Renal cortex interstitium (tissue), 11 donors: Measurements from ENCODE around the gene ZER1. TPM values are rescaled to one million over a fixed set of nuclear protein-coding genes. Genes with fewer than 3 reads are reported as not detected.
"Not testable (repeated sequence)": the region's sequence is repeated elsewhere in the genome, so short reads cannot be mapped to it uniquely, and the experiment has no call there.

Experiments used
- DNase-seq, 11 donors: peaks; one replicate each; pipeline ENCODE4 v3.0.0-alpha.2; 2013; ENCODE audit warnings: low read depth in 9 of 11, low spot score in 4 of 11; ENCODE audit errors: extremely low read depth in 1 of 11
- polyA plus RNA-seq, 3 donors: library from polyadenylated mRNA; unstranded; fragments of 120-200 nt; gene quantifications; one replicate each; pipeline ENCODE4 v1.2.1, GENCODE V29; 2013; ENCODE audit not compliant: insufficient read length in 3 of 3

The ZER1 gene
- polyA plus RNA-seq, 3 donors, result 30.9 to 39.2 (median 38.0) TPM

DNA sequence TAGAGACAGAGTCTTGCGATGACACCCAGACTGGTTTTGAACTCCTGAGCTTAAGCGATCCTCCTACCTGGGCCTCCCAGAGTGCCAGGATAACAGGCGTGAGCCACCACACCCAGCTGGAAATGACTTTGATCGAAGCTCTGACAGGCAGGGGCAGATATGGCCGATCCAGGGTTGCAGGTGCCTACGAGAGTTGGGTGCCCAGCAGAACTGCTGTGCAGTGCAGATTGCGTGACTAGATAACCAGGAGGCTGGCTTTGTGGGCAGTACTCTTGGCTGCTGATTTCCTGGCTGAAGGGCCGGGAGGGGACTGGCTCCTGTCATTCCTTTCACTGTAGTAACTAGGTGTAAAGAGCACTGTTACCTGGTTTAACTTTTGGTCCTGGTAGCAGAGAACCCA lies 27.2 kb upstream of the ZER1 start:
- no peak for DNase-seq

DNA sequence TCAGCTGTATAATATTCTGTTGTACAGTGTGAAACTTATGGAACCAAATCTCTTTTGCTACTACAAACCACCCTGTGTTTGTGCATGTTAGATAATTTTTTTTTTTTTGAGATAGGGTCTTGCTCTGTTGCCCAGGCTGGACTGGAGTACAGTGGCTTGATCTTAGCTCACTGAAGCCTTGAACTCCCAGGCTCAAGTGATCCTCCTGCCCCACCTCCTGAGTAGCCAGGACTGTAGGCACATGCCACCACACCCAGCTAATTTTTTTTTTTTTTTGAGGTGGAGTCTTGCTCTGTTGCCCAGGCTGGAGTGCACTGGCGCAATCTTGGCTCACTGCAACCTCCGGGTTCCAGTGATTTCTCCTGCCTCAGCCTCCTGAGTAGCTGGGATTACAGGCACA lies 23.2 kb upstream of the ZER1 start:
- DNase-seq, result not testable (repeated sequence)

- no peak for DNase-seq
Observed at GRCh38 chr9:128792978-128793686, 21.4 kb upstream of the ZER1 start.

GRCh38 chr9:128792134-128792533 lies 20.4 kb upstream of the ZER1 start:
- DNase-seq, result no peak

GRCh38 chr9:128790536-128790935 lies 18.8 kb upstream of the ZER1 start:
- DNase-seq, result no peak

GRCh38 chr9:128788445-128788844 lies 16.7 kb upstream of the ZER1 start:
- DNase-seq, result no peak

GRCh38 chr9:128787659-128788058 lies 15.9 kb upstream of the ZER1 start:
- peak in 1 of 11 donors; percentile 13 for DNase-seq

DNA sequence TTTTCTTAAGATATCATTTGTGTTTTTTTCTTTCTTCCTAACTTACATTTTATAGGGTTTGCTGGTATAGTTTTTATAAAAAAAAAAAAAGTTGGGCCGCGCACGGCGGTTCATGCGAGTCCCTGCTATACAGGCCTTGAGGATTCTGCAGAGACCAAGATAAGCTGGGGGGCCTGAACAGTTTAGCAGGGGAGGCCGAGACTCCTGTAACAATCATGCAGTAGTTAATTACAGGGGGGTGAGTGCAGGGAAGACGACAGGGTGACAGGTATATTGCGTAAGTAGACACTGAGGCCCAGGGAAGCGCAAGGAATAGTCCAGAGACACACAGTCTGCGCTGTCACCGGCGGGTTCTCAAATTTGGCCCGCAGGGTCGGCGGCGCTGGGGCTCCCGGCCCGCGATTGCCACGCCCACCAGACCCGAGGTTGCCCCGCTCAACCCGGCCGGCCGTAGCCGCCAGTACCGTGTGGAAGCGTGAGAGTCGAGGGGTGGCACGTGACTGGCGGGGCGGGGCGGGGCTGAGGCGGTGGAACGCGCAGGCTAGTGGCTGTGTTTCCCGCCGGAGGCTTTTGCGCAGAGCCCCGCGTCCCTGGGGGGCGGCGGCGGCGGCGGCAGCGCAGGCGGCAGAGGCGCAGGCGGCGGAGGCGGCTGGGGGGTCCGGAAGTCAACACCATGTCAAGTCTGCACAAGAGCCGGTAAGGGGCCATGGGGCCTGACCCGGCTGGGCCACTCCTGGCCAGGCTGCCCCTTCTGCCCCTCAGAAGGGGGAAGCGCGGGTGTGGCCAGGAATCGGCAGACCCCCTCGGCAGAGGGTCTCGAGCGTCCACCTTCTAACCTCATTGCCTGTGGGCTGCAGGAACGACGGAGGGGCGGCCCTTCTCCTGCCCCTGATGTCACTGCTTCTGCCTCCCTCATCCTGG lies 15.2 kb upstream of the ZER1 start, which contains the start of gene TBC1D13:
TBC1D13 (plus strand) TSS at position 573 of the 921 bp plus-strand sequence; CDS start at position 674, 101 bp downstream.
- DNase-seq, result peak; percentile 35 to 76 (median 70)

- no peak for DNase-seq
Observed at GRCh38 chr9:128785427-128785826, 13.7 kb upstream of the ZER1 start.

GRCh38 chr9:128782669-128783068 lies 10.9 kb upstream of the ZER1 start:
- DNase-seq, result no peak

GRCh38 chr9:128781187-128782070 lies 9.7 kb upstream of the ZER1 start:
- no peak for DNase-seq

DNA sequence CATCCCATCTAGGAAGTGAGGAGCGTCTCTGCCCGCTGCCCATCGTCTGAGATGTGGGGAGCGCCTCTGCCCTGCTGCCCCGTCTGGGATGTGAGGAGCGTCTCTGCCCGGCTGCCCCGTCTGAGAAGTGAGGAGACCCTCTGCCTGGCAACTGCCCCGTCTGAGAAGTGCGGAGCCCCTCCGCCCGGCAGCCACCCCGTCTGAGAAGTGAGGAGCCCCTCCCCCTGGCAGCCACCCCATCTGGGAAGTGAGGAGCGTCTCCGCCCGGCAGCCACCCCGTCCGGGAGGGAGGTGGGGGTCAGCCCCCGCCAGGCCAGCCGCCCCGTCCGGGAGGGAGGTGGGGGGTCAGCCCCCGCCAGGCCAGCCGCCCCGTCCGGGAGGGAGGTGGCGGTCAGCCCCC lies 8.4 kb upstream of the ZER1 start:
- not testable (repeated sequence) for DNase-seq

DNA sequence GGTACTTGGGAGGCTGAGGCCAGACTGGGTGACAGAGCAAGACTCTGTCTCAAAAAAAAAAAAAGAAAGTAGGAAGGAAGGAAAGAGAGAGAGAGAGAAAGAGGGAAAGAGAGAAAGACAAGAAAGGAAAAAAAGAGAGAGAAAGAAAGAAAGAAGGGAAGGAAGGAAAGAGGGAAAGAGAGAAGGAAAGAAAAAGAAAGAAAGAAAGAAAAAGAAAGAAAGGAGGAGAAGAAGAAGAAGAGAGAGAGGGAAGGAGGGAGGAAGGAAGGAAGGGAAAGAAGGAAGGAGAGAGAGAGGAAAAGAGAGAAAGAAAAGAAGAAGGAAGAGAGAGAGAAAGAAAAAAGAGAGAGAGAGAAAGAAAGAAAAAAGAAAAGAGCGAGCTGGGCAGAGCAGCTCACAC lies 3.1 kb upstream of the ZER1 start:
- DNase-seq, result no peak

- DNase-seq, result no peak
Observed at GRCh38 chr9:128773049-128773448, 1.3 kb upstream of the ZER1 start.

- DNase-seq, result peak in 2 of 11 donors; percentile 17 to 28
Observed at GRCh38 chr9:128771094-128771721, 519 bp downstream of the ZER1 start.

GRCh38 chr9:128770286-128771030 lies 1.3 kb downstream of the ZER1 start:
- no peak for DNase-seq

DNA sequence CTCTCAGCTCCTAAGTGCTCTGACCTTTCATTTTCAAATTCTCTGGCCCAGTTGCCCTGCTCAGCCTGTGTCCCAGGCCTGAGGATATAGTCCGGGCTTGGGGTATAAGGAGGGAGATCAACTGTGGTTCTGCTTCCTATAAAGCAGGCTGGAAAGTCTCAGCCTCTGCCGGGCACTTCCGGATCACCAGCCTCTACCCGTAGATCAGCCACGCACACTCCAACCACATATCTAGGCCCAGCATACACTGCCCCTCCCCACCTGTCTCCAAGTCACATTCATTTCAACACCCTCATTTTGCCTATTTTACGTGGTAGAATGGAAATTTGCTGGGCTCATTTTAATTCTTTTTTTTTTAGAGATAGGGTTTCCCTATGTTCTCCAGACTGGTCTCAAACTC lies 3.1 kb downstream of the ZER1 start:
- no peak for DNase-seq

- no peak for DNase-seq
Observed at GRCh38 chr9:128765499-128765898, 6.2 kb downstream of the ZER1 start.
